ENCODE results near the gene MYO18B.

Gene MYO18B

GRCh38 chr22:25797498-25798290, 55.7 kb downstream of the MYO18B start:
- no peak for DNase-seq (ENCODE audit: insufficient read length, low spot score)
- TF ChIP-seq POLR2A (IDR thresholded peaks at IDR 0.05; ENCODE audit: low read depth, low read length) (no peak), TAF1 (IDR thresholded peaks at IDR 0.05; ENCODE audit: low read depth, low read length) (no peak), SPI1 (IDR thresholded peaks at IDR 0.05; ENCODE audit: low read depth, low read length) (no peak), POU2F2 (IDR thresholded peaks at IDR 0.05; ENCODE audit: low read depth, low read length) (no peak), PAX5 (IDR thresholded peaks at IDR 0.05; ENCODE audit: insufficient read depth, low read length, severe bottlenecking) (no peak), POLR2AphosphoS5 (IDR thresholded peaks at IDR 0.05; ENCODE audit: low read depth, low read length) (no peak)
- FAIRE-seq: no peak

GRCh38 chr22:25800766-25801165, 58.8 kb downstream of the MYO18B start:
- TF ChIP-seq TAF1 (IDR thresholded peaks at IDR 0.05; ENCODE audit: low read depth, low read length) (no peak), SPI1 (IDR thresholded peaks at IDR 0.05; ENCODE audit: low read depth, low read length) (no peak), PAX5 (IDR thresholded peaks at IDR 0.05; ENCODE audit: insufficient read depth, low read length, severe bottlenecking) (no peak), POLR2A (IDR thresholded peaks at IDR 0.05; ENCODE audit: low read depth, low read length) (no peak), POU2F2 (IDR thresholded peaks at IDR 0.05; ENCODE audit: low read depth, low read length) (no peak), POLR2AphosphoS5 (IDR thresholded peaks at IDR 0.05; ENCODE audit: low read depth, low read length) (no peak)
- FAIRE-seq: no peak
- DNase-seq (ENCODE audit: insufficient read length, low spot score): no peak

DNA sequence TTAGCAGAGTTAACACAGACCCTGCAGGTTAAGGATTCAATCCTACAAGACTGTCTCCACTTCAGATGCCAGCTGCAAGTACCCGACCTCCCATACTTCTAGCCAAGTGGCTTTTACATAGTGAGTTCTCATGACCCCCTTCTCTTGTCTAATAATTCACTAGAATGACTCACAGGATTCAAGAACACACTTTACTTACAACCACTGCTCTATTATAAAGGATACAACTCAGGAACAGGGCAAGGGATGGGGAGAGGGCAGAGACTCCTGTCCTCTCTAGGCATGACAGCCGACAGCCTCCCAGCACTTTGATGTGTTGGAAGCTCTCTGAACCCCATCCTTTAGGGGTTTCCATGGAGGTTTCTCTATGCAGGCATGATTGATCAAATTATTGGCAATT, 60.0 kb downstream of the MYO18B start:
- FAIRE-seq (no peak), DNase-seq (ENCODE audit: insufficient read length, low spot score) (no peak)
- TF ChIP-seq TAF1 (IDR thresholded peaks at IDR 0.05; ENCODE audit: low read depth, low read length) (no peak), POLR2AphosphoS5 (IDR thresholded peaks at IDR 0.05; ENCODE audit: low read depth, low read length) (no peak), POLR2A (IDR thresholded peaks at IDR 0.05; ENCODE audit: low read depth, low read length) (no peak), SPI1 (IDR thresholded peaks at IDR 0.05; ENCODE audit: low read depth, low read length) (no peak), PAX5 (IDR thresholded peaks at IDR 0.05; ENCODE audit: insufficient read depth, low read length, severe bottlenecking) (no peak), POU2F2 (IDR thresholded peaks at IDR 0.05; ENCODE audit: low read depth, low read length) (no peak)

DNA sequence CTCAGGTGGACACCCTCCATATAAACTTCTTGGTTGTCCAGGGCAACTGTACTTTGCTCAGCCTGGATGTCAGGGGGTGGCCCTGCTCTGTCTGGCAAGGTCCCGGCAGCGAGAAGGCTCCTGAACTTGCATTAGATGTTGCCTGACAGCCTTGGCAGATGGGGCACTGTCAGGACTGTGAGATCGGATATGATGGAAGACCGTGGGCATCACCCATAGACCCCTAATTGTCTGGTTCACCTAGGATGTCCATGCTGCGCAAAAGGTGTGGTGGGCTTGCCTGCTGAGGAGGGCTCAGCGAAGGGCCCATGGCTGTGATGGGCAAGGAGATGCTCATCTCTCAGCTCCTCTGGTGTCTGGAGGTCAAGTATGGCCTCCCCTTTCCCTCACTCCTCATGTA, 62.7 kb downstream of the MYO18B start:
- FAIRE-seq (no peak), DNase-seq (ENCODE audit: insufficient read length, low spot score) (no peak)
- TF ChIP-seq POU2F2 (IDR thresholded peaks at IDR 0.05; ENCODE audit: low read depth, low read length): no peak
- TF ChIP-seq TAF1 (IDR thresholded peaks at IDR 0.05; ENCODE audit: low read depth, low read length): no peak
- no peak for TF ChIP-seq POLR2A (IDR thresholded peaks at IDR 0.05; ENCODE audit: low read depth, low read length)
- no peak for TF ChIP-seq PAX5 (IDR thresholded peaks at IDR 0.05; ENCODE audit: insufficient read depth, low read length, severe bottlenecking)
- no peak for TF ChIP-seq POLR2AphosphoS5 (IDR thresholded peaks at IDR 0.05; ENCODE audit: low read depth, low read length)
- TF ChIP-seq SPI1 (IDR thresholded peaks at IDR 0.05; ENCODE audit: low read depth, low read length): no peak

DNA sequence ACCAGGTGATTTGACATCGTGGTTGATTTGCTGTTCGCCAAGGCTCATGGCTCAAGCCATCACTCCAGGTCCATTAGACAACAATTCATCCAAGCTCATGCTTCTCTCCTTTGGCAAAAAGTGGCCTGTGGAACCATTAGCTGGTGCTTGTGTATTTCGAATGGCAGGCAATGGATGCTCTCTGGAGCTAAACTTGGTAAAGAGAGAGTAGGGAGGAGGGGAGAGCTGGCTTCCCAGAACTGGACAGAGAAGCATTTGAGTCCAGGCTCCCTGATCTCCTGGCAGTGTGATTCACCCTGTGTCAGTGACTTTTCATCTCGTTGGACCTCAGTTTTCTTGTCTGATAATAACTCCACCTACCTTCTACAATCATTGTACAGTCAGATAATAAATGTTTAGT, 64.6 kb downstream of the MYO18B start:
- no peak for FAIRE-seq
- no peak for DNase-seq (ENCODE audit: insufficient read length, low spot score)
- TF ChIP-seq POU2F2 (IDR thresholded peaks at IDR 0.05; ENCODE audit: low read depth, low read length) (no peak), SPI1 (IDR thresholded peaks at IDR 0.05; ENCODE audit: low read depth, low read length) (no peak), PAX5 (IDR thresholded peaks at IDR 0.05; ENCODE audit: insufficient read depth, low read length, severe bottlenecking) (no peak), TAF1 (IDR thresholded peaks at IDR 0.05; ENCODE audit: low read depth, low read length) (no peak), POLR2AphosphoS5 (IDR thresholded peaks at IDR 0.05; ENCODE audit: low read depth, low read length) (no peak), POLR2A (IDR thresholded peaks at IDR 0.05; ENCODE audit: low read depth, low read length) (no peak)

DNA sequence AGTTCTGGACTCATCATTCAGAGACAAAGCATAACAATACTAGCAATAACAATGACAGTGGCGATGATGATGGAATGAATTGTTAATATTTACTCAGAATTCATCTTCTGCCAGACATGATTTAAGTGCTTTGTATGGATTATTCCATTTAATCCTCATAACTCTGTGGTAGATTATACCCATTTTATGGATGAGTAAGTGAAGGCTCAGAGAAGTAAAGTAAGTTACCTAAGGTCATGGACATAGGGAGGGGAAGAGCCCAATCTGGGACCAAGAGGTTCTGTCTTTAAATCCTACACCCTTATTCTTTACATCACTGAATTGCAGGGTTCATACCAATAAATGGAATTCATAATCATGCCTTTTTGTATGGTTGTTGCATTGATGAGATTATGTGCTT, 72.7 kb downstream of the MYO18B start:
- DNase-seq (ENCODE audit: insufficient read length, low spot score) (no peak), FAIRE-seq (no peak)
- TF ChIP-seq POU2F2 (IDR thresholded peaks at IDR 0.05; ENCODE audit: low read depth, low read length): no peak
- TF ChIP-seq POLR2A (IDR thresholded peaks at IDR 0.05; ENCODE audit: low read depth, low read length): no peak
- TF ChIP-seq TAF1 (IDR thresholded peaks at IDR 0.05; ENCODE audit: low read depth, low read length): no peak
- no peak for TF ChIP-seq POLR2AphosphoS5 (IDR thresholded peaks at IDR 0.05; ENCODE audit: low read depth, low read length)
- no peak for TF ChIP-seq PAX5 (IDR thresholded peaks at IDR 0.05; ENCODE audit: insufficient read depth, low read length, severe bottlenecking)
- TF ChIP-seq SPI1 (IDR thresholded peaks at IDR 0.05; ENCODE audit: low read depth, low read length): no peak

- FAIRE-seq: no peak
- TF ChIP-seq POLR2A (IDR thresholded peaks at IDR 0.05; ENCODE audit: low read depth, low read length) (no peak), SPI1 (IDR thresholded peaks at IDR 0.05; ENCODE audit: low read depth, low read length) (no peak), POU2F2 (IDR thresholded peaks at IDR 0.05; ENCODE audit: low read depth, low read length) (no peak), TAF1 (IDR thresholded peaks at IDR 0.05; ENCODE audit: low read depth, low read length) (no peak), POLR2AphosphoS5 (IDR thresholded peaks at IDR 0.05; ENCODE audit: low read depth, low read length) (no peak), PAX5 (IDR thresholded peaks at IDR 0.05; ENCODE audit: insufficient read depth, low read length, severe bottlenecking) (no peak)
- no peak for DNase-seq (ENCODE audit: insufficient read length, low spot score)
Observed at GRCh38 chr22:25815561-25815960, 73.6 kb downstream of the MYO18B start.

DNA sequence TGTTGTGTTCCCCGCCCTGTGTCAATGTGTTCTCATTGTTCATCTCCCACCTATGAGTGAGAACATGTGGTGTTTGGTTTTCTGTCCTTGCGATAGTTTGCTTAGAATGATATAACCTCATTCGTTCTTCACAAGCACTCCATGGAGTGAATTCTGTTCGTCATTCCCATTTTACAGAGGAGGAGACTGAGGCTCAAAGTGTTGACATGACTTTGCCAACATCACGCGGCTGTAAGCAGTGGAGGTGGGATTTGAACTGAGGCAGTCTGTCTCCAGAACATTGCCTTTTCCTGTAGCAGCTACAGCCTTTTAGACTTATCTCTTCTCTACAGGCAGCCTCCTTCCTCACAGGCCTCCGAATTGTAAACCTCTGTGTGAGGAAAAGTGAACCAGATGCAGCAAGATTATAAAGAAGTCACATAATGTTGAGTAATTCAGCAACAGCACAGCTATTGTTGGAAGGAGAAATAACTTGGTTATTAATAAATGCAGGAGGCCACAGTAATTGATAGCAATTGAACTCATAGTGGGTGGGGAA, 74.6 kb downstream of the MYO18B start:
- no peak for FAIRE-seq

More for the DNA sequence above, 74.6 kb downstream of the MYO18B start:
- DNase-seq (ENCODE audit: insufficient read length, low spot score): no peak
- no peak for TF ChIP-seq POU2F2 (IDR thresholded peaks at IDR 0.05; ENCODE audit: low read depth, low read length)
- no peak for TF ChIP-seq PAX5 (IDR thresholded peaks at IDR 0.05; ENCODE audit: insufficient read depth, low read length, severe bottlenecking)
- TF ChIP-seq TAF1 (IDR thresholded peaks at IDR 0.05; ENCODE audit: low read depth, low read length): no peak
- TF ChIP-seq POLR2A (IDR thresholded peaks at IDR 0.05; ENCODE audit: low read depth, low read length): no peak
- TF ChIP-seq POLR2AphosphoS5 (IDR thresholded peaks at IDR 0.05; ENCODE audit: low read depth, low read length): no peak
- no peak for TF ChIP-seq SPI1 (IDR thresholded peaks at IDR 0.05; ENCODE audit: low read depth, low read length)
